ENCODE results near the gene IL1RAPL1. TPM values are rescaled to one million over a fixed set of nuclear protein-coding genes. Genes with fewer than 3 reads are reported as not detected.

The IL1RAPL1 gene
- total and polyA plus RNA-seq, 2 experiments from 2014 or later: 0.18 to 0.49 TPM

GRCh38 chrX:29947225-29947624 is 1360.0 kb downstream of the IL1RAPL1 start (continued):
- TF ChIP-seq ZNF462 (CRISPR knock-in tag; IDR thresholded peaks at IDR 0.05): no peak
- no peak for TF ChIP-seq JUNB (IDR thresholded peaks at IDR 0.05; ENCODE audit: unreplicated experiment)
- TF ChIP-seq CREB1 (CRISPR knock-in tag; IDR thresholded peaks at IDR 0.05; ENCODE audit: low read depth): no peak
- no peak for TF ChIP-seq REST (IDR thresholded peaks at IDR 0.05; ENCODE audit: unreplicated experiment)
- TF ChIP-seq EZH2phosphoT487 (IDR thresholded peaks at IDR 0.05; ENCODE audit: unreplicated experiment): no peak
- no peak for TF ChIP-seq ZNF331 (CRISPR knock-in tag; IDR thresholded peaks at IDR 0.05; ENCODE audit: low read depth)
- TF ChIP-seq EZH2 (IDR thresholded peaks at IDR 0.05; ENCODE audit: low read depth, unreplicated experiment): no peak

Data from GM23338 (cell line).